SK-N-SH (cell line): ENCODE measurements around the gene ACYP2. TPM values are rescaled to one million over a fixed set of nuclear protein-coding genes. Genes with fewer than 3 reads are reported as not detected.

Experiments
- CTCF ChIA-PET: fragments of 300-600, 350-600 bp; formaldehyde crosslinking; extraction: SDS; loops from one replicate; lab custom pipeline; 2021; lab: Yijun Ruan, JAX
- POLR2A ChIA-PET: fragments of 350-600 bp; sonication (Branson Sonifier 250); formaldehyde crosslinking; extraction: SDS; loops from one replicate; lab custom pipeline; 2020; ENCODE audit warnings: antibody characterized with exemption, inconsistent platforms; lab: Yijun Ruan, JAX
- DNase-seq: peaks from one replicate; pipeline ENCODE4 v3.0.0; 2012
- H2AFZ ChIP-seq: fragments of 200-600 bp; sonication (generic); 2 replicates; pipeline ENCODE4 v1.8.1; 2016; ENCODE audit warnings: antibody characterized with exemption, mild to moderate bottlenecking, low read depth
- H3F3A ChIP-seq: fragments of 200-600 bp; sonication (generic); replicated peaks from 2 replicates; pipeline ENCODE3; 2016; ENCODE audit warnings: antibody characterized with exemption, mild to moderate bottlenecking; ENCODE audit not compliant: insufficient read depth
- H3K27ac ChIP-seq, 2 experiments: fragments of 200-500 bp in 1 of 2; fragments of 200-600 bp in 1 of 2; sonication (Bioruptor generic) in 1 of 2; sonication (generic), shearing (Covaris generic) in 1 of 2; 2 replicates each; pipeline versions ENCODE4 v1.5.1 to v1.6.1; 2014 to 2016; ENCODE audit warnings: low read depth in 2 of 2, inconsistent platforms in 1 of 2, low read length in 1 of 2, mild to moderate bottlenecking in 1 of 2, mixed read lengths in 1 of 2
- H3K27me3 ChIP-seq: fragments of 200-600 bp; sonication (generic), shearing (Covaris generic); 2 replicates; pipeline ENCODE4 v1.6.1; 2016; ENCODE audit warnings: mixed run types; ENCODE audit not compliant: insufficient read depth
- H3K36me3 ChIP-seq, 2 experiments: fragments of 200-500 bp in 1 of 2; fragments of 200-600 bp in 1 of 2; sonication (Bioruptor generic) in 1 of 2; sonication (generic) in 1 of 2; replicated peaks in 1 of 2; 2 replicates each; pipeline versions ENCODE3 to v1.5.1; 2014 to 2016; ENCODE audit warnings: low read length in 1 of 2, mild to moderate bottlenecking in 1 of 2; ENCODE audit not compliant: insufficient read depth in 2 of 2, control insufficient read depth in 1 of 2
- H3K4me1 ChIP-seq, 2 experiments: fragments of 200-500 bp in 1 of 2; fragments of 200-600 bp in 1 of 2; sonication (Bioruptor generic) in 1 of 2; sonication (generic), shearing (Covaris generic) in 1 of 2; 2 replicates each; pipeline versions ENCODE4 v1.5.1 to v1.6.1; 2014 to 2016; ENCODE audit warnings: low read depth in 1 of 2, low read length in 1 of 2, mixed run types in 1 of 2; ENCODE audit not compliant: insufficient read depth in 2 of 2, control insufficient read depth in 1 of 2
- H3K4me2 ChIP-seq: fragments of 200-600 bp; sonication (generic), shearing (Covaris generic); 2 replicates; pipeline ENCODE4 v1.6.1; 2017; ENCODE audit warnings: mixed run types
- H3K4me3 ChIP-seq, 2 experiments: fragments of 200-500 bp in 1 of 2; fragments of 200-600 bp in 1 of 2; sonication (Bioruptor generic) in 1 of 2; sonication (generic), shearing (Covaris generic) in 1 of 2; 2 replicates each; pipeline versions ENCODE4 v1.5.1 to v1.8.1; 2014 to 2016; ENCODE audit warnings: low read depth in 2 of 2, inconsistent platforms in 1 of 2, low read length in 1 of 2, mild to moderate bottlenecking in 1 of 2, mixed read lengths in 1 of 2, moderate library complexity in 1 of 2
- H3K79me2 ChIP-seq: fragments of 200-600 bp; sonication (generic); 2 replicates; pipeline ENCODE4 v1.8.1; 2017; ENCODE audit warnings: mild to moderate bottlenecking; ENCODE audit not compliant: insufficient read depth
- H3K9ac ChIP-seq: fragments of 200-600 bp; sonication (generic); 2 replicates; pipeline ENCODE4 v1.6.1; 2017; ENCODE audit warnings: mixed run types
- H3K9me2 ChIP-seq: fragments of 200-600 bp; sonication (generic); 2 replicates; pipeline ENCODE4 v1.6.1; 2017; ENCODE audit warnings: mixed run types
- H3K9me3 ChIP-seq: fragments of 200-600 bp; sonication (generic); 2 replicates; pipeline ENCODE4 v1.6.1; 2017; ENCODE audit warnings: mixed run types, mild to moderate bottlenecking, moderate library complexity
- H4K20me1 ChIP-seq: fragments of 200-600 bp; sonication (generic); 2 replicates; pipeline ENCODE4 v1.6.1; 2017; ENCODE audit warnings: mild to moderate bottlenecking, mixed run types; ENCODE audit not compliant: insufficient read depth
- CHD2 ChIP-seq: fragments of 150-350 bp; IDR thresholded peaks from 2 replicates; pipeline ENCODE4 v1.6.1; 2018; ENCODE audit warnings: low read length; ENCODE audit not compliant: partially characterized antibody
- CTCF ChIP-seq: fragments of 200-600 bp; sonication (generic); IDR thresholded peaks from 2 replicates; pipeline ENCODE4 v1.6.1; 2017; ENCODE audit warnings: antibody characterized with exemption, mild to moderate bottlenecking, moderate library complexity
- EP300 ChIP-seq, 2 experiments: IDR thresholded peaks; 2 replicates each; pipeline versions ENCODE4 v1.4.0 to v1.6.1; 2012; ENCODE audit warnings: borderline replicate concordance in 1 of 2, low read depth in 1 of 2, low read length in 1 of 2
- EZH2phosphoT487 ChIP-seq: fragments of 200-600 bp; sonication (generic); IDR thresholded peaks from 2 replicates; pipeline ENCODE4 v1.6.1; 2017; ENCODE audit warnings: low read depth, mixed run types, mild to moderate bottlenecking, antibody characterized with exemption, moderate library complexity, borderline replicate concordance
- FOSL2 ChIP-seq: IDR thresholded peaks from 2 replicates; pipeline ENCODE4 v1.4.0; 2012; ENCODE audit warnings: low read depth, mild to moderate bottlenecking, moderate library complexity, borderline replicate concordance
- FOXM1 ChIP-seq: IDR thresholded peaks from 2 replicates; pipeline ENCODE4 v1.4.0; 2012; ENCODE audit warnings: low read depth, mild to moderate bottlenecking
- NRF1 ChIP-seq: IDR thresholded peaks from 2 replicates; pipeline ENCODE4 v1.6.1; 2012; ENCODE audit warnings: low read depth, mild to moderate bottlenecking, low read length
- SIN3A ChIP-seq: IDR thresholded peaks from 2 replicates; pipeline ENCODE4 v1.6.1; 2012; ENCODE audit warnings: low read depth, mild to moderate bottlenecking, low read length, moderate library complexity, borderline replicate concordance
- TAF1 ChIP-seq: IDR thresholded peaks from 2 replicates; pipeline ENCODE4 v1.6.1; 2012; ENCODE audit warnings: low read depth, mild to moderate bottlenecking, low read length, moderate library complexity, borderline replicate concordance
- TCF12 ChIP-seq: IDR thresholded peaks from 2 replicates; pipeline ENCODE4 v1.4.0; 2012
- TEAD4 ChIP-seq: IDR thresholded peaks from 2 replicates; pipeline ENCODE4 v1.4.0; 2012; ENCODE audit warnings: mild to moderate bottlenecking, borderline replicate concordance; ENCODE audit not compliant: insufficient read depth
- WGBS: methylation state at CpG from one replicate; pipeline ENCODE4 v1.1.6; 2017; ENCODE audit warnings: low lambda C conversion rate; 5-methylcytosine and 5-hydroxymethylcytosine counted together
- polyA plus RNA-seq, 3 experiments: library from polyadenylated mRNA; depleted of rRNA; stranded (reverse); fragments of >200 nt; gene quantifications; 2 replicates each; pipeline ENCODE4 v1.2.3, GENCODE V29; 2012
- small RNA-seq, 7 experiments: library from RNA; depleted of rRNA; stranded (forward); fragments of <200 nt; gene quantifications; one replicate each; pipeline ENCODE3, GENCODE V24; 2012
- TF ChIP-seq, protein P1 (sequence below): fragments of 150-350 bp; IDR thresholded peaks from 2 replicates; pipeline ENCODE4 v1.6.1; 2017; ENCODE audit warnings: antibody characterized with exemption, low read length, low read depth, borderline replicate concordance

The ACYP2 gene
- polyA plus RNA-seq, 1 of the 3 experiments (the other 2 are of a cell fraction), result 8.8 TPM

GRCh38 chr2:54350426-54350825, 235.0 kb downstream of the ACYP2 start (continued):
- TF ChIP-seq, protein P1, sequence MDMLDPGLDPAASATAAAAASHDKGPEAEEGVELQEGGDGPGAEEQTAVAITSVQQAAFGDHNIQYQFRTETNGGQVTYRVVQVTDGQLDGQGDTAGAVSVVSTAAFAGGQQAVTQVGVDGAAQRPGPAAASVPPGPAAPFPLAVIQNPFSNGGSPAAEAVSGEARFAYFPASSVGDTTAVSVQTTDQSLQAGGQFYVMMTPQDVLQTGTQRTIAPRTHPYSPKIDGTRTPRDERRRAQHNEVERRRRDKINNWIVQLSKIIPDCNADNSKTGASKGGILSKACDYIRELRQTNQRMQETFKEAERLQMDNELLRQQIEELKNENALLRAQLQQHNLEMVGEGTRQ, result no peak
- no peak for TF ChIP-seq SIN3A
- no peak for TF ChIP-seq TEAD4
- TF ChIP-seq TAF1, result no peak
- TF ChIP-seq, all 33 proteins: peak for 0

DNA sequence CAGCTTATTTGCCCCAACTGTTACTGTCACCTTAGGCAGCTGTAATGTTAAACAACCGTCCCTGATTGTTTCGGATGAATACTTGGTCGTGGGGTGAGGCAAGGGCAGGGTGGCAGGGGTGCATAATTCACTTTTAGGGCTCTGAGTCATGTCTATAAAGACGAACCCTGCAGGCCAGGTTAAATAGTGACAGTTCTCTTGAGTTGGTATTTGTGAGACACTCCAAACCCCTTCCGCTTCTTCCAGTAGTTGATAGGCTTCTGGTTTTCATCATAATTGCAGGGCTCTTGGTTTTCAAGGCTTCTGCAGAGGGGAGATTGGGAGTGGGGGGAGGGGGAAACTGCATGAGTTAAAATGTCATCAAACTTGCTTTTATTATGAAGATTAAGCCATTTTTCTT, 237.8 kb downstream of the ACYP2 start:
- DNase-seq, result no peak
- H3K27ac ChIP-seq, result no peak overlapping the region
- no peak overlapping the region for H3K9ac ChIP-seq
- H3K79me2 ChIP-seq, result no peaks in the 10 kb centered on the region
- no peak for TF ChIP-seq EP300 (IDR thresholded peaks at IDR 0.05; ENCODE audit: borderline replicate concordance in 1 of 2, low read depth in 1 of 2, low read length in 1 of 2)
- no peak for TF ChIP-seq NRF1
- no peak for TF ChIP-seq EZH2phosphoT487
- TF ChIP-seq, protein P1, result no peak
- no peak for TF ChIP-seq TCF12
- no peak for TF ChIP-seq FOXM1
- TF ChIP-seq FOSL2, result no peak
- no peak for TF ChIP-seq CTCF
- TF ChIP-seq CHD2, result no peak
- peaks cover 0 to 3% of the 10 kb centered on the region in 2 experiments; a peak in 1 of 4 replicates for H3K4me1 ChIP-seq
- no peaks in the 10 kb centered on the region for H3F3A ChIP-seq
- H4K20me1 ChIP-seq, result no peaks in the 10 kb centered on the region
- 65% methylated on average over 5 of the region's 5 CpGs for WGBS
- no peaks in the 10 kb centered on the region for H3K27me3 ChIP-seq
- ChIA-PET POLR2A (no interaction called here), CTCF (no interaction called here)
- no peak overlapping the region for H2AFZ ChIP-seq
- no peak overlapping the region for H3K4me2 ChIP-seq
- H3K9me3 ChIP-seq, result no peaks in the 10 kb centered on the region; the same call in 1 of the 2 replicates
- no peak overlapping the region for H3K4me3 ChIP-seq
- no peaks in the 10 kb centered on the region for H3K36me3 ChIP-seq
- H3K9me2 ChIP-seq, result no peaks in the 10 kb centered on the region; the same call in 1 of the 2 replicates

Small RNA genes lying within 50 kb of the gene (small RNA-seq; reads per million reads assigned to genes)
- 0 reads per million in 7 experiments for gene RNU7-172P

Other genes starting within 250 kb of the ACYP2 start
- 12.8 and 16.2 TPM in 2 replicates for gene PSME4, start 144.6 kb upstream of the ACYP2 start, polyA plus RNA-seq (2012; rRNA removed)
- gene TSPYL6, start 140.6 kb downstream of the ACYP2 start, polyA plus RNA-seq (2012; rRNA removed), result not detected in 2 replicates